Mesendoderm (in vitro differentiated cells): ENCODE data around the gene DERL3. TPM values are rescaled to one million over a fixed set of nuclear protein-coding genes. Genes with fewer than 3 reads are reported as not detected.
A peak's percentile ranks its signal among the peaks of the same experiment; 100 is the strongest.

Source experiments
- DNase-seq: peaks from one replicate; pipeline ENCODE4 v3.0.0; 2013
- H2AK5ac ChIP-seq: 2 replicates; pipeline ENCODE4 v1.6.1; 2013; ENCODE audit warnings: low read length, inconsistent platforms
- H2BK120ac ChIP-seq: 2 replicates; pipeline ENCODE4 v1.6.1; 2013; ENCODE audit warnings: low read depth, mild to moderate bottlenecking, low read length, moderate library complexity, mixed read lengths
- H2BK15ac ChIP-seq: replicated peaks from 2 replicates; pipeline ENCODE4 v1.6.1; 2013; ENCODE audit warnings: low read depth, mild to moderate bottlenecking, moderate library complexity
- H2BK5ac ChIP-seq: 2 replicates; pipeline ENCODE4 v1.6.1; 2013; ENCODE audit warnings: low read length, inconsistent platforms
- H3K18ac ChIP-seq: 2 replicates; pipeline ENCODE4 v1.6.1; 2013; ENCODE audit warnings: mild to moderate bottlenecking, low read length, mixed read lengths
- H3K23ac ChIP-seq: one replicate; pipeline ENCODE4 v1.6.1; 2013; ENCODE audit warnings: low read length
- H3K27ac ChIP-seq: 2 replicates; pipeline ENCODE4 v1.5.1; 2013; ENCODE audit warnings: low read depth, mild to moderate bottlenecking, inconsistent platforms, low read length, moderate library complexity
- H3K27me3 ChIP-seq: 2 replicates; pipeline ENCODE4 v1.6.1; 2013; ENCODE audit warnings: low read length, control low read depth, mild to moderate bottlenecking, inconsistent platforms; ENCODE audit not compliant: insufficient read depth, poor library complexity
- H3K36me3 ChIP-seq: 2 replicates; pipeline ENCODE4 v1.6.1; 2013; ENCODE audit warnings: low read length, inconsistent platforms; ENCODE audit not compliant: control insufficient read depth, insufficient read depth
- H3K4ac ChIP-seq: one replicate; pipeline ENCODE4 v1.6.1; 2013; ENCODE audit warnings: low read depth, mild to moderate bottlenecking, low read length, moderate library complexity
- H3K4me1 ChIP-seq: 2 replicates; pipeline ENCODE4 v1.6.1; 2013; ENCODE audit warnings: low read depth, low read length, inconsistent platforms; ENCODE audit not compliant: control insufficient read depth
- H3K4me2 ChIP-seq: 2 replicates; pipeline ENCODE4 v1.6.1; 2013; ENCODE audit warnings: low read length
- H3K4me3 ChIP-seq: 2 replicates; pipeline ENCODE4 v1.5.1; 2013; ENCODE audit warnings: mild to moderate bottlenecking, low read length
- H3K56ac ChIP-seq: one replicate; pipeline ENCODE4 v1.6.1; 2013; ENCODE audit warnings: low read length
- H3K79me1 ChIP-seq: 2 replicates; pipeline ENCODE4 v1.6.1; 2013; ENCODE audit warnings: low read length, inconsistent platforms
- H3K79me2 ChIP-seq: 2 replicates; pipeline ENCODE4 v1.6.1; 2013; ENCODE audit warnings: mild to moderate bottlenecking, low read length; ENCODE audit not compliant: control insufficient read depth, insufficient read depth
- H3K9ac ChIP-seq: 2 replicates; pipeline ENCODE4 v1.6.1; 2013; ENCODE audit warnings: low read length, inconsistent platforms
- H4K5ac ChIP-seq: one replicate; pipeline ENCODE4 v1.6.1; 2013; ENCODE audit warnings: low read length
- H4K8ac ChIP-seq: one replicate; pipeline ENCODE4 v1.6.1; 2013; ENCODE audit warnings: low read depth, mild to moderate bottlenecking, control low read depth, low read length, moderate library complexity
- WGBS: extraction: QIAGEN DNeasy Blood & Tissue Kit; methylation state at CpG from one replicate; pipeline ENCODE4 v1.1.7; 2013; ENCODE audit warnings: low lambda C conversion rate, missing lambda C conversion rate; ENCODE audit not compliant: insufficient coverage; ENCODE audit errors: extremely low coverage; 5-methylcytosine and 5-hydroxymethylcytosine counted together
- polyA plus RNA-seq, 2 experiments: library from polyadenylated mRNA; stranded (reverse); fragments of 200-250 nt; gene quantifications; one replicate each; pipeline ENCODE4 v1.2.3, GENCODE V29; 2013

Gene DERL3
- polyA plus RNA-seq (2013, experiment 1 of 2): 7.4 TPM
- 6.6 TPM for polyA plus RNA-seq (2013, experiment 2 of 2)

GRCh38 chr22:23838681-23839468 lies at the start of gene DERL3:
DERL3 (minus strand) TSS chr22:23839006; CDS start chr22:23838987, 19 bp downstream.
- H2BK5ac ChIP-seq: no peak within 1 kb of the TSS
- no peak within 1 kb of the TSS for H4K5ac ChIP-seq
- H3K27ac ChIP-seq: no peak within 1 kb of the TSS
- no peak within 1 kb of the TSS for H2BK15ac ChIP-seq
- H3K4me1 ChIP-seq: peaks cover 3% of the 10 kb centered on the region
- H3K56ac ChIP-seq: peak within 1 kb of the TSS; percentile 83
- no peak within 1 kb of the TSS for H3K18ac ChIP-seq
- H2AK5ac ChIP-seq: no peak within 1 kb of the TSS
- peak within 1 kb of the TSS; percentile 60 for H3K4me3 ChIP-seq
- H3K23ac ChIP-seq: no peak within 1 kb of the TSS
- H3K9ac ChIP-seq: peak within 1 kb of the TSS; percentile 63
- no peak within 1 kb of the TSS for H3K4ac ChIP-seq
- H3K27me3 ChIP-seq: no peaks in the 10 kb centered on the region
- peak within 1 kb of the TSS; percentile 92 for H3K4me2 ChIP-seq
- no peaks in the 10 kb centered on the region for H3K79me1 ChIP-seq
- H3K79me2 ChIP-seq: no peaks in the 10 kb centered on the region
- peak; percentile 100 for DNase-seq
- H4K8ac ChIP-seq: no peak within 1 kb of the TSS
- no peak within 1 kb of the TSS for H2BK120ac ChIP-seq
- no CpG with 5 or more reads among the region's 70 CpGs for WGBS
- H3K36me3 ChIP-seq: peaks cover 2% of the 10 kb centered on the region

GRCh38 chr22:23884140-23884539 lies 45.3 kb upstream of the DERL3 start:
- no peak overlapping the region for H3K23ac ChIP-seq
- H3K4me2 ChIP-seq: no peak overlapping the region
- H2BK15ac ChIP-seq: no peak overlapping the region
- H3K36me3 ChIP-seq: no peaks in the 10 kb centered on the region
- no peak overlapping the region for H3K18ac ChIP-seq
- no peak overlapping the region for H2BK120ac ChIP-seq
- no peak overlapping the region for H4K8ac ChIP-seq
- H3K4me1 ChIP-seq: no peaks in the 10 kb centered on the region
- WGBS: no CpG with 5 or more reads among the region's 9 CpGs
- no peak overlapping the region for H3K4ac ChIP-seq
- no peak overlapping the region for H3K9ac ChIP-seq
- no peak for DNase-seq
- no peaks in the 10 kb centered on the region for H3K27me3 ChIP-seq
- H2AK5ac ChIP-seq: no peak overlapping the region
- H3K79me1 ChIP-seq: no peaks in the 10 kb centered on the region
- H3K56ac ChIP-seq: no peak overlapping the region
- no peak overlapping the region for H3K4me3 ChIP-seq
- H3K27ac ChIP-seq: no peak overlapping the region
- H4K5ac ChIP-seq: no peak overlapping the region
- H2BK5ac ChIP-seq: no peak overlapping the region
- no peaks in the 10 kb centered on the region for H3K79me2 ChIP-seq

GRCh38 chr22:23883658-23884057 lies 44.9 kb upstream of the DERL3 start:
- no peak overlapping the region for H2BK15ac ChIP-seq
- no peak overlapping the region for H4K8ac ChIP-seq
- no peak overlapping the region for H3K56ac ChIP-seq
- WGBS: no CpG with 5 or more reads among the region's 9 CpGs
- H2AK5ac ChIP-seq: no peak overlapping the region
- no peaks in the 10 kb centered on the region for H3K79me1 ChIP-seq
- no peak overlapping the region for H3K27ac ChIP-seq
- H3K4me1 ChIP-seq: no peaks in the 10 kb centered on the region
- H3K36me3 ChIP-seq: no peaks in the 10 kb centered on the region
- H3K18ac ChIP-seq: no peak overlapping the region
- H3K4me3 ChIP-seq: no peak overlapping the region
- no peak overlapping the region for H2BK5ac ChIP-seq
- H4K5ac ChIP-seq: no peak overlapping the region
- no peak overlapping the region for H3K23ac ChIP-seq
- H2BK120ac ChIP-seq: no peak overlapping the region
- H3K4me2 ChIP-seq: no peak overlapping the region
- no peak overlapping the region for H3K4ac ChIP-seq
- H3K27me3 ChIP-seq: no peaks in the 10 kb centered on the region
- no peaks in the 10 kb centered on the region for H3K79me2 ChIP-seq
- no peak overlapping the region for H3K9ac ChIP-seq
- DNase-seq: no peak

- Histone ChIP-seq H4K8ac (no peak overlapping the region), H3K4me3 (no peak overlapping the region), H3K36me3 (no peaks in the 10 kb centered on the region), H3K79me1 (no peaks in the 10 kb centered on the region), H2BK120ac (no peak overlapping the region), H3K18ac (no peak overlapping the region), H3K4ac (no peak overlapping the region), H3K9ac (no peak overlapping the region), H2AK5ac (no peak overlapping the region), H2BK5ac (no peak overlapping the region), H3K27me3 (no peaks in the 10 kb centered on the region), H3K79me2 (no peaks in the 10 kb centered on the region), H3K4me2 (no peak overlapping the region), H3K27ac (no peak overlapping the region), H3K4me1 (no peaks in the 10 kb centered on the region), H2BK15ac (no peak overlapping the region), H3K56ac (no peak overlapping the region), H3K23ac (no peak overlapping the region), H4K5ac (no peak overlapping the region)
- no peak for DNase-seq
- no CpG with 5 or more reads among the region's 20 CpGs for WGBS
These were observed 43.6 kb upstream of the DERL3 start for GRCh38 chr22:23882370-23882769.

- H3K9ac ChIP-seq: no peak overlapping the region
- no peak overlapping the region for H3K56ac ChIP-seq
- no peaks in the 10 kb centered on the region for H3K36me3 ChIP-seq
- no peaks in the 10 kb centered on the region for H3K4me1 ChIP-seq
- H3K4me3 ChIP-seq: no peak overlapping the region
- H2BK5ac ChIP-seq: no peak overlapping the region
- WGBS: no CpG with 5 or more reads among the region's 7 CpGs
- no peaks in the 10 kb centered on the region for H3K27me3 ChIP-seq
- H4K8ac ChIP-seq: no peak overlapping the region
- DNase-seq: no peak
- H3K27ac ChIP-seq: no peak overlapping the region
- no peak overlapping the region for H3K18ac ChIP-seq
- H2AK5ac ChIP-seq: no peak overlapping the region
- H3K4ac ChIP-seq: no peak overlapping the region
- H3K23ac ChIP-seq: no peak overlapping the region
- no peaks in the 10 kb centered on the region for H3K79me2 ChIP-seq
- H2BK120ac ChIP-seq: no peak overlapping the region
- no peak overlapping the region for H3K4me2 ChIP-seq
- no peak overlapping the region for H2BK15ac ChIP-seq
- H3K79me1 ChIP-seq: no peaks in the 10 kb centered on the region
- no peak overlapping the region for H4K5ac ChIP-seq
These were observed 39.4 kb upstream of the DERL3 start for GRCh38 chr22:23878219-23878618.

- no peak overlapping the region for H2BK15ac ChIP-seq
- WGBS: no CpG with 5 or more reads among the region's 8 CpGs
- no peak overlapping the region for H3K4me3 ChIP-seq
- H3K36me3 ChIP-seq: no peaks in the 10 kb centered on the region
- H3K27me3 ChIP-seq: no peaks in the 10 kb centered on the region
- H4K8ac ChIP-seq: no peak overlapping the region
- no peak overlapping the region for H3K9ac ChIP-seq
- no peak overlapping the region for H3K56ac ChIP-seq
- no peaks in the 10 kb centered on the region for H3K4me1 ChIP-seq
- H3K27ac ChIP-seq: no peak overlapping the region
- no peak overlapping the region for H4K5ac ChIP-seq
- no peak overlapping the region for H3K18ac ChIP-seq
- H3K4ac ChIP-seq: no peak overlapping the region
- no peak overlapping the region for H2BK120ac ChIP-seq
- no peak overlapping the region for H2AK5ac ChIP-seq
- no peaks in the 10 kb centered on the region for H3K79me2 ChIP-seq
- no peak for DNase-seq
- H3K4me2 ChIP-seq: no peak overlapping the region
- no peak overlapping the region for H3K23ac ChIP-seq
- H3K79me1 ChIP-seq: no peaks in the 10 kb centered on the region
- H2BK5ac ChIP-seq: no peak overlapping the region
These were observed 38.8 kb upstream of the DERL3 start for GRCh38 chr22:23877566-23877965.
